GM21717 (cell line): ENCODE results near the gene ATG16L2.
"Not testable (repeated sequence)": the region's sequence is repeated elsewhere in the genome, so short reads cannot be mapped to it uniquely, and the experiment has no call there.

ENCODE experiments used
- ATAC-seq: cut with Tn5 transposase; IDR thresholded peaks from one replicate; pipeline ENCODE4 v1.9.1; 2021; ENCODE audit warnings: mild to moderate bottlenecking, moderate library complexity; ENCODE audit not compliant: unreplicated experiment

The ATG16L2 gene

GRCh38 chr11:72778535-72779494, 35.4 kb upstream of the ATG16L2 start:
- no peak for ATAC-seq

- no peak for ATAC-seq
Measured at GRCh38 chr11:72779495-72780128, 34.6 kb upstream of the ATG16L2 start.

GRCh38 chr11:72780296-72781062, 33.7 kb upstream of the ATG16L2 start:
- ATAC-seq = no peak

GRCh38 chr11:72781063-72781312, 33.2 kb upstream of the ATG16L2 start:
- no peak for ATAC-seq

GRCh38 chr11:72781313-72782080, 32.7 kb upstream of the ATG16L2 start:
- no peak for ATAC-seq

- no peak for ATAC-seq
Measured at GRCh38 chr11:72782081-72782920, 31.9 kb upstream of the ATG16L2 start.

- no peak for ATAC-seq
Measured at GRCh38 chr11:72783144-72783905, 30.9 kb upstream of the ATG16L2 start.

- ATAC-seq = no peak
Measured at GRCh38 chr11:72784662-72785061, 29.5 kb upstream of the ATG16L2 start.

GRCh38 chr11:72786305-72787215, 27.7 kb upstream of the ATG16L2 start:
- ATAC-seq = no peak

- no peak for ATAC-seq
Measured at GRCh38 chr11:72787216-72788104, 26.8 kb upstream of the ATG16L2 start.

- no peak for ATAC-seq
Measured at GRCh38 chr11:72788241-72788640, 26.0 kb upstream of the ATG16L2 start.

GRCh38 chr11:72789493-72790131, 24.6 kb upstream of the ATG16L2 start:
- no peak for ATAC-seq

GRCh38 chr11:72791228-72791627, 23.0 kb upstream of the ATG16L2 start:
- ATAC-seq = not testable (repeated sequence)

- ATAC-seq = peak; percentile 3
Measured at GRCh38 chr11:72792437-72793021, 21.7 kb upstream of the ATG16L2 start.

GRCh38 chr11:72793076-72793424, 21.2 kb upstream of the ATG16L2 start:
- peak; percentile 1 for ATAC-seq
